Measurements from ENCODE around the gene PROSER2. TPM values are rescaled to one million over a fixed set of nuclear protein-coding genes. Genes with fewer than 3 reads are reported as not detected.

Gene PROSER2
- polyA plus RNA-seq, 3 donors = 1.2 to 2.2 (median 2.0) TPM

GRCh38 chr10:11824825-11825224 is 1.7 kb downstream of the PROSER2 start:
- Histone ChIP-seq H3K27me3 (ENCODE audit: control insufficient read depth in 2 of 2, insufficient read depth in 2 of 2, low read length in 2 of 2) (peaks cover 4 to 8% of the 10 kb centered on the region in 2 donors), H3K4me1 (ENCODE audit: control insufficient read depth in 1 of 2, insufficient read depth in 2 of 2, low read length in 2 of 2) (peaks cover 7 to 16% of the 10 kb centered on the region in 2 donors), H3K9ac (ENCODE audit: insufficient read depth, low read length, poor library complexity, severe bottlenecking) (no peak overlapping the region), H3K4me3 (replicated peaks in 1 of 3; ENCODE audit: low read depth in 2 of 3, low read length in 3 of 3) (peak overlapping the region in 1 of 3 experiments; percentile 80), H3K36me3 (replicated peaks in 1 of 2; ENCODE audit: control insufficient read depth in 1 of 2, insufficient read depth in 2 of 2, low read length in 2 of 2) (no peaks in the 10 kb centered on the region), H3K4me2 (replicated peaks; ENCODE audit: extremely low read depth, low read length, poor library complexity, severe bottlenecking) (peak overlapping the region; percentile 1), H3K79me2 (ENCODE audit: insufficient read depth, low read length) (peaks cover 66% of the 10 kb centered on the region), H3K9me3 (replicated peaks in 1 of 2; ENCODE audit: control insufficient read depth in 1 of 2, insufficient read depth in 1 of 2, low read length in 2 of 2) (no peaks in the 10 kb centered on the region), H2AFZ (ENCODE audit: insufficient read depth, low read depth, low read length, poor library complexity, severe bottlenecking) (no peak overlapping the region), H3K27ac (ENCODE audit: low read depth in 1 of 2, low read length in 2 of 2) (no peak overlapping the region), H4K20me1 (ENCODE audit: insufficient read depth, low read length) (no peaks in the 10 kb centered on the region)
- Mint-ChIP-seq H3K4me3 (peak overlapping the region in 1 of 2 donors; percentile 47), H3K36me3 (peaks cover 0 to 2% of the 10 kb centered on the region in 2 donors), H3K4me1 (peaks cover 17% of the 10 kb centered on the region), H3K27ac (no peak overlapping the region), H3K9me3 (peaks cover 0 to 2% (median 0%) of the 10 kb centered on the region in 7 donors), H3K27me3 (ENCODE audit: low read depth in 3 of 3) (peaks cover 7 to 10% (median 8%) of the 10 kb centered on the region in 3 donors)
- TF ChIP-seq CTCF (IDR thresholded peaks at IDR 0.05) = no peak
- intact Hi-C loops (cut with micrococcal nuclease) = no loop called here
- 82% methylated on average over 3 of the region's 11 CpGs for WGBS (ENCODE audit: insufficient coverage)
- no peak for DNase-seq

- peaks cover 0 to 2% (median 0%) of the 10 kb centered on the region in 7 donors for H3K9me3 Mint-ChIP-seq
- intact Hi-C loops (cut with micrococcal nuclease) = no loop called here
Measured at GRCh38 chr10:11825796-11826414, 2.7 kb downstream of the PROSER2 start.

More at GRCh38 chr10:11825796-11826414, 2.7 kb downstream of the PROSER2 start:
- no peaks in the 10 kb centered on the region for H3K9me3 ChIP-seq (replicated peaks in 1 of 2; ENCODE audit: control insufficient read depth in 1 of 2, insufficient read depth in 1 of 2, low read length in 2 of 2)
- peaks cover 7 to 16% of the 10 kb centered on the region in 2 donors for H3K4me1 ChIP-seq (ENCODE audit: control insufficient read depth in 1 of 2, insufficient read depth in 2 of 2, low read length in 2 of 2)
- no peak overlapping the region for H3K4me3 ChIP-seq (replicated peaks in 1 of 3; ENCODE audit: low read depth in 2 of 3, low read length in 3 of 3)
- H4K20me1 ChIP-seq (ENCODE audit: insufficient read depth, low read length) = no peaks in the 10 kb centered on the region
- Mint-ChIP-seq H3K36me3 (peaks cover 0 to 2% of the 10 kb centered on the region in 2 donors), H3K27me3 (ENCODE audit: low read depth in 3 of 3) (peaks cover 7 to 10% (median 8%) of the 10 kb centered on the region in 3 donors), H3K27ac (no peak overlapping the region), H3K4me3 (no peak overlapping the region), H3K4me1 (peaks cover 16% of the 10 kb centered on the region)
- no peak overlapping the region for H3K9ac ChIP-seq (ENCODE audit: insufficient read depth, low read length, poor library complexity, severe bottlenecking)
- DNase-seq = no peak
- no peak overlapping the region for H3K27ac ChIP-seq (ENCODE audit: low read depth in 1 of 2, low read length in 2 of 2)
- no peak overlapping the region for H3K4me2 ChIP-seq (replicated peaks; ENCODE audit: extremely low read depth, low read length, poor library complexity, severe bottlenecking)
- no peak for TF ChIP-seq CTCF (IDR thresholded peaks at IDR 0.05)
- peaks cover 70% of the 10 kb centered on the region for H3K79me2 ChIP-seq (ENCODE audit: insufficient read depth, low read length)
- H3K27me3 ChIP-seq (ENCODE audit: control insufficient read depth in 2 of 2, insufficient read depth in 2 of 2, low read length in 2 of 2) = peaks cover 4 to 8% of the 10 kb centered on the region in 2 donors
- 90% methylated on average over 2 of the region's 19 CpGs for WGBS (ENCODE audit: insufficient coverage)
- H3K36me3 ChIP-seq (replicated peaks in 1 of 2; ENCODE audit: control insufficient read depth in 1 of 2, insufficient read depth in 2 of 2, low read length in 2 of 2) = no peaks in the 10 kb centered on the region
- no peak overlapping the region for H2AFZ ChIP-seq (ENCODE audit: insufficient read depth, low read depth, low read length, poor library complexity, severe bottlenecking)

Measured in CD14-positive monocyte (primary cell).